GM23338 (cell line): Measurements from ENCODE around the gene GMPS. TPM values are rescaled to one million over a fixed set of nuclear protein-coding genes. Genes with fewer than 3 reads are reported as not detected.

Experiments
- ATAC-seq: fragments of 200-7000 bp; cut with Tn5 transposase; 3 replicates; pipeline ENCODE4 v1.9.1; 2020
- DNase-seq: peaks from one replicate; pipeline ENCODE4 v3.0.0-alpha.2; 2015; ENCODE audit warnings: low spot score
- H2AFZ ChIP-seq: fragments of 200-600 bp; sonication (generic); 2 replicates; pipeline ENCODE4 v1.8.0; 2016; ENCODE audit warnings: antibody characterized with exemption, mild to moderate bottlenecking, moderate library complexity
- H3F3A ChIP-seq: fragments of 200-600 bp; sonication (generic); replicated peaks from 2 replicates; pipeline ENCODE4 v1.8.0; 2017; ENCODE audit warnings: antibody characterized with exemption, mixed run types, low read depth
- H3K27ac ChIP-seq: fragments of 200-600 bp; sonication (generic); 2 replicates; pipeline ENCODE4 v1.6.1; 2016; ENCODE audit warnings: low read depth
- H3K27me3 ChIP-seq: fragments of 200-600 bp; sonication (generic); 2 replicates; pipeline ENCODE4 v1.8.0; 2016; ENCODE audit warnings: mild to moderate bottlenecking, mixed run types, moderate library complexity; ENCODE audit not compliant: insufficient read depth
- H3K36me3 ChIP-seq: fragments of 200-600 bp; sonication (generic); 2 replicates; pipeline ENCODE4 v1.8.0; 2016; ENCODE audit warnings: mild to moderate bottlenecking; ENCODE audit not compliant: insufficient read depth
- H3K4me1 ChIP-seq: fragments of 200-600 bp; sonication (generic); 2 replicates; pipeline ENCODE4 v1.8.0; 2016; ENCODE audit warnings: mild to moderate bottlenecking, moderate library complexity; ENCODE audit not compliant: insufficient read depth
- H3K4me2 ChIP-seq: fragments of 200-600 bp; sonication (generic); 2 replicates; pipeline ENCODE4 v1.7.1; 2017; ENCODE audit warnings: mixed run types
- H3K4me3 ChIP-seq: fragments of 200-600 bp; sonication (generic); 2 replicates; pipeline ENCODE4 v1.6.1; 2016; ENCODE audit warnings: mixed run types
- H3K79me2 ChIP-seq: fragments of 200-600 bp; sonication (generic); replicated peaks from 2 replicates; pipeline ENCODE4 v1.8.0; 2017; ENCODE audit warnings: mild to moderate bottlenecking; ENCODE audit not compliant: insufficient read depth
- H3K9me2 ChIP-seq: fragments of 200-600 bp; sonication (generic); 2 replicates; pipeline ENCODE4 v1.8.0; 2017; ENCODE audit not compliant: insufficient read depth
- H4K20me1 ChIP-seq: fragments of 200-600 bp; sonication (generic); replicated peaks from 2 replicates; pipeline ENCODE4 v1.8.0; 2017; ENCODE audit warnings: mild to moderate bottlenecking; ENCODE audit not compliant: insufficient read depth
- H3K27ac Mint-ChIP-seq: 2 replicates; pipeline ENCODE4 v1.8.0; 2020; ENCODE audit warnings: inconsistent platforms, mild to moderate bottlenecking, moderate library complexity, mixed read lengths
- H3K27me3 Mint-ChIP-seq: 3 replicates; pipeline ENCODE4 v1.8.0; 2022; ENCODE audit warnings: low read depth, mild to moderate bottlenecking, moderate library complexity, mixed read lengths, inconsistent platforms; ENCODE audit not compliant: insufficient read depth, poor library complexity
- H3K36me3 Mint-ChIP-seq: 3 replicates; pipeline ENCODE4 v1.8.0; 2021; ENCODE audit warnings: low read depth, mild to moderate bottlenecking, inconsistent platforms, moderate library complexity, mixed read lengths
- H3K4me1 Mint-ChIP-seq: 3 replicates; pipeline ENCODE4 v1.8.0; 2020; ENCODE audit warnings: mild to moderate bottlenecking, inconsistent platforms, mixed read lengths
- H3K4me3 Mint-ChIP-seq: 3 replicates; pipeline ENCODE4 v1.8.0; 2021; ENCODE audit warnings: moderate library complexity, mild to moderate bottlenecking, inconsistent platforms, mixed read lengths
- H3K9me3 Mint-ChIP-seq: 3 replicates; pipeline ENCODE4 v1.8.0; 2020; ENCODE audit warnings: moderate library complexity, mild to moderate bottlenecking, inconsistent platforms, mixed read lengths
- JUNB ChIP-seq: IDR thresholded peaks from one replicate; pipeline ENCODE4 v1.6.1; 2016; ENCODE audit warnings: antibody characterized with exemption; ENCODE audit not compliant: unreplicated experiment
- STAT1 ChIP-seq: IDR thresholded peaks from one replicate; pipeline ENCODE4 v1.6.1; 2016; ENCODE audit warnings: antibody characterized with exemption; ENCODE audit not compliant: unreplicated experiment
- ZNF114 ChIP-seq: fragments of 250-450 bp; sonication (Bioruptor Pico); IDR thresholded peaks from 2 replicates; pipeline ENCODE4 v1.5.0; 2020; ENCODE audit warnings: mild to moderate bottlenecking, moderate library complexity
- ZNF331 ChIP-seq: fragments of 250-450 bp; sonication (Bioruptor Pico); IDR thresholded peaks from 2 replicates; pipeline ENCODE4 v1.5.0; 2020; ENCODE audit warnings: low read depth, mild to moderate bottlenecking, moderate library complexity
- ZNF462 ChIP-seq: fragments of 250-450 bp; sonication (Bioruptor Pico); IDR thresholded peaks from 2 replicates; pipeline ENCODE4 v1.5.0; 2020; ENCODE audit warnings: mild to moderate bottlenecking, moderate library complexity
- polyA plus RNA-seq: library from polyadenylated mRNA; unstranded; fragments of >200 nt; fragmentation: Nextera tagmentation; extraction: Ambion mirVana; gene quantifications from 2 replicates; pipeline ENCODE4 v1.2.1, GENCODE V29; 2016
- total RNA-seq: library from RNA; depleted of rRNA; stranded (reverse); fragments of >200 nt; shearing (Covaris generic); gene quantifications from 2 replicates; pipeline ENCODE4 v1.2.3, GENCODE V29; 2014
- TF ChIP-seq, protein P1 (sequence below), 2 experiments: fragments of 200-600 bp in 1 of 2; sonication (generic) in 1 of 2; conservative IDR thresholded peaks; 2 replicates each; pipeline versions ENCODE4 v1.5.1 to v1.6.1; 2016 to 2017; ENCODE audit warnings: antibody characterized with exemption in 2 of 2, low read depth in 2 of 2, mild to moderate bottlenecking in 2 of 2, moderate library complexity in 1 of 2
- TF ChIP-seq, protein P2 (sequence below): IDR thresholded peaks from one replicate; pipeline ENCODE4 v1.6.1; 2018; ENCODE audit warnings: antibody characterized with exemption; ENCODE audit not compliant: unreplicated experiment
- TF ChIP-seq, protein P3 (sequence below): IDR thresholded peaks from 2 replicates; pipeline ENCODE4 v1.6.1; 2016; ENCODE audit warnings: antibody characterized with exemption

The GMPS gene
- total and polyA plus RNA-seq, 2 experiments from 2014 or later: 72.0 to 145 TPM

DNA sequence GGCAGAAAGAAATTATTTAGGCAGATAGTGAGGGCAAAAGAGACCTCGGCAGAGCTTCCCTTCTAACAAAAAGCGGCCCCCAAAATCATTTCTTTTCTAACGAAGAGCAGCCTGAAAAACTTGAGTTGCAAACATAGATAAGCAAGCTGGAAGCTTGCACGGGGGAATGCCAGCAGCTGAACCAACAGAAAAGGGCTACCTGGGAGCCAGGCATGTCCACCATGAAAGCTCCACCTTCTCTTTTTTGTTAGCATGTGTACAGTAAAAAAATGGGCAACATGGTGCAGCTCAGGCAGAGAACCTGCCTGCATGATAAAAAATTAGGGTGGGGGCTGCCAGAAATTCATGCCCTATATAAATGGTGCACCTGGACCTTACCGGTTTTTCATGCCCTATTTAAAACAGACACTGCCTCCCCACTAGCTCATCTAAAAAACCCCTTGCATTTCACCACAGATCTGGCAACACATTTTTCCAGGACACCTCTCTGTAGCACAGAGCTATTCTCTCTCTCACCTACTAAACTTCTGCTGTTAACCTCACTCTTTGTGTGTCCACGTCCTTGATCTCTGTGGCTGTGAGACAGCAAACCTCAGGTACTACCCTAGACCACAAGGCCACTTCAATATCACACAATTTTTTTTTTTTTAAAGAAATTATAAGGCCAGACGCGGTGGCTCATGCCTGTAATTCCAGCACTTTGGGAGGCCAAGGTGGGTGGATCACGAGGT, 34.9 kb upstream of the GMPS start (continued):
- TF ChIP-seq, protein P1, sequence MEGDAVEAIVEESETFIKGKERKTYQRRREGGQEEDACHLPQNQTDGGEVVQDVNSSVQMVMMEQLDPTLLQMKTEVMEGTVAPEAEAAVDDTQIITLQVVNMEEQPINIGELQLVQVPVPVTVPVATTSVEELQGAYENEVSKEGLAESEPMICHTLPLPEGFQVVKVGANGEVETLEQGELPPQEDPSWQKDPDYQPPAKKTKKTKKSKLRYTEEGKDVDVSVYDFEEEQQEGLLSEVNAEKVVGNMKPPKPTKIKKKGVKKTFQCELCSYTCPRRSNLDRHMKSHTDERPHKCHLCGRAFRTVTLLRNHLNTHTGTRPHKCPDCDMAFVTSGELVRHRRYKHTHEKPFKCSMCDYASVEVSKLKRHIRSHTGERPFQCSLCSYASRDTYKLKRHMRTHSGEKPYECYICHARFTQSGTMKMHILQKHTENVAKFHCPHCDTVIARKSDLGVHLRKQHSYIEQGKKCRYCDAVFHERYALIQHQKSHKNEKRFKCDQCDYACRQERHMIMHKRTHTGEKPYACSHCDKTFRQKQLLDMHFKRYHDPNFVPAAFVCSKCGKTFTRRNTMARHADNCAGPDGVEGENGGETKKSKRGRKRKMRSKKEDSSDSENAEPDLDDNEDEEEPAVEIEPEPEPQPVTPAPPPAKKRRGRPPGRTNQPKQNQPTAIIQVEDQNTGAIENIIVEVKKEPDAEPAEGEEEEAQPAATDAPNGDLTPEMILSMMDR (conservative IDR thresholded peaks at IDR 0.05; ENCODE audit: low read depth in 2 of 2): no peak
- no peak for TF ChIP-seq STAT1

DNA sequence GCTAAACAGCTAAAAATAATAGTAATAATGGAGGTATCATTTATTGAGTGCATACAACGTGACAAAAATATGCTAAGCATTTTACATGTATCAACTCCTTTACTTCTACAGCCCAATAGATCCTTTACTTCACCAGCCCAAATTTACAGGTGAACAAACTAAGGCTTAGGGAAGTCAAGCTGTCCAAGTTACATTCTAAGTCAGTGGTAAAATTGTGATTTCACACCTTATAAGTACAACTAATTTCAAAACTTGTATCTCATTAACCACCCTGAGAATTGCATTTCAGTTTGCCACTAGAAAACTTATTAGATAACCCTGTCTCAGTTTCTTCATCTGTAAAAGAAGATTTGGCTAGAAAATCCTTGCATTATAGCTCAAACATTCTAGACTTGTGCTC, 26.9 kb upstream of the GMPS start:
- H3K4me3 Mint-ChIP-seq: no peak overlapping the region
- H4K20me1 ChIP-seq: peaks cover 12% of the 10 kb centered on the region
- TF ChIP-seq JUNB: no peak
- TF ChIP-seq, protein P2, sequence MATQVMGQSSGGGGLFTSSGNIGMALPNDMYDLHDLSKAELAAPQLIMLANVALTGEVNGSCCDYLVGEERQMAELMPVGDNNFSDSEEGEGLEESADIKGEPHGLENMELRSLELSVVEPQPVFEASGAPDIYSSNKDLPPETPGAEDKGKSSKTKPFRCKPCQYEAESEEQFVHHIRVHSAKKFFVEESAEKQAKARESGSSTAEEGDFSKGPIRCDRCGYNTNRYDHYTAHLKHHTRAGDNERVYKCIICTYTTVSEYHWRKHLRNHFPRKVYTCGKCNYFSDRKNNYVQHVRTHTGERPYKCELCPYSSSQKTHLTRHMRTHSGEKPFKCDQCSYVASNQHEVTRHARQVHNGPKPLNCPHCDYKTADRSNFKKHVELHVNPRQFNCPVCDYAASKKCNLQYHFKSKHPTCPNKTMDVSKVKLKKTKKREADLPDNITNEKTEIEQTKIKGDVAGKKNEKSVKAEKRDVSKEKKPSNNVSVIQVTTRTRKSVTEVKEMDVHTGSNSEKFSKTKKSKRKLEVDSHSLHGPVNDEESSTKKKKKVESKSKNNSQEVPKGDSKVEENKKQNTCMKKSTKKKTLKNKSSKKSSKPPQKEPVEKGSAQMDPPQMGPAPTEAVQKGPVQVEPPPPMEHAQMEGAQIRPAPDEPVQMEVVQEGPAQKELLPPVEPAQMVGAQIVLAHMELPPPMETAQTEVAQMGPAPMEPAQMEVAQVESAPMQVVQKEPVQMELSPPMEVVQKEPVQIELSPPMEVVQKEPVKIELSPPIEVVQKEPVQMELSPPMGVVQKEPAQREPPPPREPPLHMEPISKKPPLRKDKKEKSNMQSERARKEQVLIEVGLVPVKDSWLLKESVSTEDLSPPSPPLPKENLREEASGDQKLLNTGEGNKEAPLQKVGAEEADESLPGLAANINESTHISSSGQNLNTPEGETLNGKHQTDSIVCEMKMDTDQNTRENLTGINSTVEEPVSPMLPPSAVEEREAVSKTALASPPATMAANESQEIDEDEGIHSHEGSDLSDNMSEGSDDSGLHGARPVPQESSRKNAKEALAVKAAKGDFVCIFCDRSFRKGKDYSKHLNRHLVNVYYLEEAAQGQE: no peak
- TF ChIP-seq ZNF331 (CRISPR knock-in tag): no peak
- TF ChIP-seq, protein P1 (conservative IDR thresholded peaks at IDR 0.05; ENCODE audit: low read depth in 2 of 2): no peak
- TF ChIP-seq ZNF114 (CRISPR knock-in tag): no peak
- TF ChIP-seq, protein P3, sequence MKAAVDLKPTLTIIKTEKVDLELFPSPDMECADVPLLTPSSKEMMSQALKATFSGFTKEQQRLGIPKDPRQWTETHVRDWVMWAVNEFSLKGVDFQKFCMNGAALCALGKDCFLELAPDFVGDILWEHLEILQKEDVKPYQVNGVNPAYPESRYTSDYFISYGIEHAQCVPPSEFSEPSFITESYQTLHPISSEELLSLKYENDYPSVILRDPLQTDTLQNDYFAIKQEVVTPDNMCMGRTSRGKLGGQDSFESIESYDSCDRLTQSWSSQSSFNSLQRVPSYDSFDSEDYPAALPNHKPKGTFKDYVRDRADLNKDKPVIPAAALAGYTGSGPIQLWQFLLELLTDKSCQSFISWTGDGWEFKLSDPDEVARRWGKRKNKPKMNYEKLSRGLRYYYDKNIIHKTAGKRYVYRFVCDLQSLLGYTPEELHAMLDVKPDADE: no peak
- TF ChIP-seq STAT1: no peak
- no peak for TF ChIP-seq ZNF462 (CRISPR knock-in tag)

More for the DNA sequence above, 26.9 kb upstream of the GMPS start:
- Histone ChIP-seq H3F3A (no peaks in the 10 kb centered on the region), H3K4me2 (no peak overlapping the region), H3K27me3 (no peaks in the 10 kb centered on the region), H3K4me1 (no peaks in the 10 kb centered on the region), H3K27ac (no peak overlapping the region), H2AFZ (no peak overlapping the region), H3K79me2 (peaks cover 39% of the 10 kb centered on the region), H3K9me2 (no peaks in the 10 kb centered on the region), H3K36me3 (no peaks in the 10 kb centered on the region), H3K4me3 (no peak overlapping the region)
- Mint-ChIP-seq H3K27ac (no peak overlapping the region), H3K4me1 (no peaks in the 10 kb centered on the region), H3K36me3 (peaks cover 3% of the 10 kb centered on the region; the same call in 1 of the 3 replicates), H3K27me3 (no peaks in the 10 kb centered on the region), H3K9me3 (no peaks in the 10 kb centered on the region)
- DNase-seq (no peak), ATAC-seq (no peak)
